CD4-positive, CD25-positive, alpha-beta regulatory T cell (primary cell): ENCODE data around the gene HYOU1. TPM values are rescaled to one million over a fixed set of nuclear protein-coding genes. Genes with fewer than 3 reads are reported as not detected.
"Not testable (repeated sequence)": the region's sequence is repeated elsewhere in the genome, so short reads cannot be mapped to it uniquely, and the experiment has no call there.

ENCODE experiments used
- ATAC-seq, 2 donors: fragments of 150-1000 bp; cut with Tn5 transposase; one replicate each; pipeline ENCODE4 v1.10.0; 2021; ENCODE audit warnings: low read depth in 2 of 2, moderate number of reproducible peaks in 2 of 2, moderate library complexity in 1 of 2
- DNase-seq, 3 donors: peaks; one replicate each; pipeline versions ENCODE4 v3.0.0 to v3.0.0-alpha.2; 2012 to 2022; ENCODE audit warnings: mixed read lengths in 1 of 3
- H3K27ac ChIP-seq: one replicate; pipeline ENCODE4 v1.7.0; 2013; ENCODE audit warnings: mild to moderate bottlenecking, low read length; ENCODE audit not compliant: insufficient read depth, poor library complexity, severe bottlenecking
- H3K27me3 ChIP-seq: one replicate; pipeline ENCODE4 v1.7.0; 2013; ENCODE audit warnings: low read length; ENCODE audit not compliant: control insufficient read depth, insufficient read depth
- H3K36me3 ChIP-seq: one replicate; pipeline ENCODE4 v1.7.0; 2013; ENCODE audit warnings: mild to moderate bottlenecking, low read length, moderate library complexity; ENCODE audit not compliant: control insufficient read depth, insufficient read depth
- H3K4me1 ChIP-seq: 2 replicates; pipeline ENCODE4 v1.7.0; 2013; ENCODE audit warnings: mild to moderate bottlenecking, low read length; ENCODE audit not compliant: insufficient read depth, control insufficient read depth, poor library complexity, severe bottlenecking
- H3K4me3 ChIP-seq: one replicate; pipeline ENCODE4 v1.7.0; 2013; ENCODE audit warnings: low read depth, mild to moderate bottlenecking, low read length, moderate library complexity
- H3K9me3 ChIP-seq, 2 experiments: 1 replicate in 1 of 2; 2 replicates in 1 of 2; pipeline ENCODE4 v1.7.0; 2013; ENCODE audit warnings: low read length in 2 of 2, mild to moderate bottlenecking in 1 of 2, moderate library complexity in 1 of 2; ENCODE audit not compliant: control insufficient read depth in 2 of 2
- H3K27ac Mint-ChIP-seq, 3 donors: one replicate each; pipeline ENCODE4 v1.8.0; 2020 to 2022; ENCODE audit warnings: mild to moderate bottlenecking in 3 of 3, mixed read lengths in 3 of 3, moderate library complexity in 2 of 3
- H3K27me3 Mint-ChIP-seq: one replicate; pipeline ENCODE4 v1.8.0; 2022; ENCODE audit warnings: mild to moderate bottlenecking, mixed read lengths
- H3K36me3 Mint-ChIP-seq: one replicate; pipeline ENCODE4 v1.8.0; 2020; ENCODE audit warnings: mixed read lengths
- H3K4me1 Mint-ChIP-seq, 4 donors: one replicate each; pipeline ENCODE4 v1.8.0; 2020 to 2022; ENCODE audit warnings: mixed read lengths in 4 of 4, mild to moderate bottlenecking in 1 of 4
- H3K4me3 Mint-ChIP-seq, 4 donors: one replicate each; pipeline ENCODE4 v1.8.0; 2020 to 2022; ENCODE audit warnings: mild to moderate bottlenecking in 4 of 4, mixed read lengths in 4 of 4, moderate library complexity in 3 of 4
- H3K9me3 Mint-ChIP-seq, 7 donors: one replicate each; pipeline ENCODE4 v1.8.0; 2020 to 2022; ENCODE audit warnings: mixed read lengths in 7 of 7, mild to moderate bottlenecking in 3 of 7, moderate library complexity in 2 of 7
- polyA plus RNA-seq, 4 donors: library from polyadenylated mRNA; unstranded; fragments of 300-500 nt; fragmentation: Illumina TruSeq; gene quantifications; one replicate each; pipeline ENCODE4 v1.2.3, GENCODE V29; 2021
- total RNA-seq: library from RNA; stranded (reverse); gene quantifications from one replicate; pipeline ENCODE4 v1.2.3, GENCODE V29; 2022

The HYOU1 gene
- total and polyA plus RNA-seq, 5 donors from 2014 or later = 13.4 to 108 (median 14.8) TPM

DNA sequence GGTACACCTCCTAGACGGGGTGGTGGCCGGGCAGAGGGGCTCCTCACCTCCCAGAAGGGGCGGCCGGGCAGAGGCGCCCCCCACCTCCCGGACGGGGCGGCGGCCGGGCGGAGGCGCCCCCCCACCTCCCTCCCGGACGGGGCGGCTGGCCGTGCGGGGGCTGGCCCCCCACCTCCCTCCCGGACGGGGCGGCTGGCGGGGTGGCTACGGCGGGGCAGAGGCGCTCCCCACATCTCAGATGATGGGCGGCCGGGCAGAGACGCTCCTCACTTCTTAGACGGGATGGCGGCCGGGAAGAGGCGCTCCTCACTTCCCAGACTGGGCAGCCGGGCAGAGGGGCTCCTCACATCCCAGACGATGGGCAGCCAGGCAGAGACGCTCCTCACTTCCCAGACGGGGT lies 2.1 kb upstream of the HYOU1 start:
- H3K4me1 Mint-ChIP-seq = peaks cover 6 to 36% (median 22%) of the 10 kb centered on the region in 4 donors
- peaks cover 11% of the 10 kb centered on the region for H3K36me3 ChIP-seq
- H3K4me3 Mint-ChIP-seq, H3K27me3 Mint-ChIP-seq, H3K9me3 ChIP-seq, H3K9me3 Mint-ChIP-seq, ATAC-seq, H3K27ac Mint-ChIP-seq, H3K4me3 ChIP-seq, H3K27me3 ChIP-seq, H3K27ac ChIP-seq, DNase-seq: not testable (repeated sequence)
- peaks cover 10% of the 10 kb centered on the region for H3K36me3 Mint-ChIP-seq
- peaks cover 18% of the 10 kb centered on the region for H3K4me1 ChIP-seq

DNA sequence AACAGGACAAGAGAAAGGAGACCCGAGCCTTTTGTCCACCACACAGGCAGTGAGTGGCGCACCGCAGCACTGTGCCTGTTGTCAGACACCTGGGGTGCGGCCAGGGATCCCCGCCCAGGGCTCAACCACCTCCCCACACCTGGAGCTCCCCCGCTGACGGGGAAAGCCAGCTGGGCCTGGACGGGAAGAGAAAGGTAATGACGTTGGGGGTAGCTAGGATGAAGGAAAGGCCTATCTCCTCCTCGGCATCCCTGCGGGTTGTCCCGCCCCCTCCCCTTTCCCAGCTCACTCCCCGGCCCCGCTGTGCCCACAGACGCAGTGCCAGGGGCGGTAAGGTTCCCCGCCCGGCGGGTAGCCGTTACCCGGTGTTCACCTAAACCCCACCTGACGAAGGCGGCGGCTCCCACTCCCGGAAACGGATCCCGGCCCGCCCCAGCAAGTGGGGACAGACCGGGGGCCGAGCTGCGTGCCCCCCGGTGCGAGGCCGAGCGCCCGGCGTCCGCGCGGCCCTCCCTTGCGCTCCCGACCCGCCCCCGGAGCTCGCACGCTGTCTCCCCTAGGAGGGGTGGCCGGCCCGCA lies 495 bp downstream of the HYOU1 start:
- no peaks in the 10 kb centered on the region for H3K9me3 Mint-ChIP-seq
- H3K27ac Mint-ChIP-seq = peak overlapping the region in 2 of 3 donors; percentile 97
- peak overlapping the region; percentile 77 for H3K4me3 ChIP-seq
- peaks cover 6 to 52% (median 23%) of the 10 kb centered on the region in 4 donors for H3K4me1 Mint-ChIP-seq
- peak overlapping the region; percentile 96 to 99 (median 98) for H3K4me3 Mint-ChIP-seq
- H3K27ac ChIP-seq = peak overlapping the region; percentile 92
- H3K27me3 Mint-ChIP-seq = no peaks in the 10 kb centered on the region
- peaks cover 26% of the 10 kb centered on the region for H3K4me1 ChIP-seq
- peak; percentile 40 to 52 (median 48) for DNase-seq
- H3K36me3 Mint-ChIP-seq = peaks cover 24% of the 10 kb centered on the region
- peaks cover 37% of the 10 kb centered on the region for H3K36me3 ChIP-seq
- ATAC-seq = no peak
- H3K27me3 ChIP-seq = no peaks in the 10 kb centered on the region
- no peaks in the 10 kb centered on the region for H3K9me3 ChIP-seq

DNA sequence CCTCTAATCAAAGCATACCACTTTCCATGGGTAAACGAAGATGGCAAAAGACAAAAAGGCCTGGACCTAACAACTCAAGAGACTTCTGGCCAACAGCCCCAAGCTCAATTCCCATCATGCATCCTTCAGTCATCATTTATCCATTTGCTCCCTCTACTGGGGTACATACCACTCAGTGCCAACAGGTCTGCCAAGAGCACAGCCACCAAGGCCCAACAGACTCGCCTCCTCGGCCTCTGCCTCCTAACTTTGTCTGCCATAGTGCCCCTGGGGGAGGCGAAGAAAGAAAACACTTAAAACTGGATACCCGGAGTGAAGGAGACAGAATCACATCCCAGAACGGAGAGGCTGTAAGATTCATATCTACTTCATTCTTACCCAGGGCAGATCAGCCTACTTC lies 1.1 kb downstream of the HYOU1 start:
- ATAC-seq (no peak), DNase-seq (peak in 1 of 3 donors; percentile 55)
- H3K9me3 ChIP-seq = no peaks in the 10 kb centered on the region
- H3K36me3 ChIP-seq = peaks cover 42% of the 10 kb centered on the region
- no peaks in the 10 kb centered on the region for H3K27me3 Mint-ChIP-seq
- peak overlapping the region; percentile 90 to 97 (median 94) for H3K27ac Mint-ChIP-seq
- peaks cover 29% of the 10 kb centered on the region for H3K36me3 Mint-ChIP-seq
- H3K9me3 Mint-ChIP-seq = no peaks in the 10 kb centered on the region
- H3K27ac ChIP-seq = peak overlapping the region; percentile 92
- peak overlapping the region; percentile 86 to 98 (median 95) for H3K4me3 Mint-ChIP-seq
- no peaks in the 10 kb centered on the region for H3K27me3 ChIP-seq
- peaks cover 32% of the 10 kb centered on the region for H3K4me1 ChIP-seq
- peaks cover 6 to 58% (median 26%) of the 10 kb centered on the region in 4 donors for H3K4me1 Mint-ChIP-seq
- H3K4me3 ChIP-seq = peak overlapping the region; percentile 77

DNA sequence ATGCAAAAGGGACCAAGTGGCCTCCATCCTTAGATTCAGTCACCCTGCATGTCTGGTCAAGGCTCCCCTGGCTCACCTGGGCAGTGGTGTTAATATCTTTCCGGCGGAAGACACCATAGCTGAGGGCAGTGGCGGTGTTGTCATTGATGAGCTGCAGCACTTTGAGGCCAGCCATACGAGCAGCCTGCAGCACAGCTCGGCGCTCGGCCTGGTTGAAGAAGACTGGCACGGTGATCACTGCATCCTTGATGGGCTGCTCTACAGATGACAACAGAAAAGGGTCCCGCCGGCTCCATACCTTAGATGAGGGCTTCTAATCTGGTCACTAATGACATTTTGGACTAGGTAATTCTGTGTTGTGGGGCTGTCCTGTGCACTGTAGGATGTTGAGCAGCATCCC lies 2.6 kb downstream of the HYOU1 start:
- H3K36me3 Mint-ChIP-seq = peaks cover 38% of the 10 kb centered on the region
- Histone ChIP-seq H3K4me1 (peaks cover 34% of the 10 kb centered on the region), H3K36me3 (peaks cover 48% of the 10 kb centered on the region), H3K4me3 (no peak overlapping the region), H3K9me3 (no peaks in the 10 kb centered on the region), H3K27me3 (no peaks in the 10 kb centered on the region), H3K27ac (no peak overlapping the region)
- H3K27ac Mint-ChIP-seq = no peak overlapping the region
- no peaks in the 10 kb centered on the region for H3K27me3 Mint-ChIP-seq
- peaks cover 6 to 60% (median 28%) of the 10 kb centered on the region in 4 donors for H3K4me1 Mint-ChIP-seq
- peak overlapping the region; percentile 63 to 97 (median 70) for H3K4me3 Mint-ChIP-seq
- H3K9me3 Mint-ChIP-seq = no peaks in the 10 kb centered on the region
- DNase-seq (no peak), ATAC-seq (no peak)

DNA sequence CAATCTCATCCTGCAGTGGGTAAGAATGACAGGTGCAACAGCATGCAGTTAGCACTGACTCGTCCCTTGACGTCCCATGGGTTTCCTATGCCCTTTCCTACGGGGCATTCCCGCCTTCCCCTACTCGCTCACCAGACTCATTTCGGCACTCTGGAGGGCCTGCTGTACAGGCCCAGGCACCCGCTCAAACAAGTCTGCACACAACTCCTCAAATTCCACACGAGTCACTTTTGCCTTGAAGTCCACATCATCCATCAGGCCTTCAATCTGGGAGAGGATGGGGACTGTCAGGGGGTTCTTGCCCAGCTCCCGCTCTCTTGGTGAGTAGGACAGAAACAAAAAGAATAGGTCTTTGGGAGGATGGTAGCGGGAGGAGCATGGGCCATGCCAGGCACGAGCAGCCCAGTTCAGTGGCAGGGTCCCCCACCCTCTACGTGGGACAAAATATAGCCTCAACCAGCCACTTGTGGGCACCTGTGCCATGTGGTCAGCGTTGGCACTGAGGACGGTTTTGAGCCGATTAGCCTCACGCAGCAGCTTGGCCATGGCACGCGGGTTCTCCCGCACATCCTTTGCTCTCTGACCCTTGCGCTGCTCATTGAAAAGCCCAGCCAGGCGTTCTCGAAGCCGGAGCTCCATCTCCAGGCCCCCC lies 4.7 kb downstream of the HYOU1 start:
- H3K27me3 Mint-ChIP-seq = no peaks in the 10 kb centered on the region
- no peak for ATAC-seq
- DNase-seq = no peak
- peaks cover 24% of the 10 kb centered on the region for H3K4me1 ChIP-seq
- peak overlapping the region; percentile 68 for H3K27ac ChIP-seq
- H3K9me3 ChIP-seq = no peaks in the 10 kb centered on the region
- H3K9me3 Mint-ChIP-seq = no peaks in the 10 kb centered on the region
- H3K27ac Mint-ChIP-seq = peak overlapping the region; percentile 37 to 80 (median 78)
- H3K36me3 ChIP-seq = peaks cover 70% of the 10 kb centered on the region
- H3K4me3 Mint-ChIP-seq = peak overlapping the region in 2 of 4 donors; percentile 61 to 68
- no peaks in the 10 kb centered on the region for H3K27me3 ChIP-seq
- H3K36me3 Mint-ChIP-seq = peaks cover 48% of the 10 kb centered on the region
- H3K4me1 Mint-ChIP-seq = peaks cover 6 to 48% (median 21%) of the 10 kb centered on the region in 4 donors
- no peak overlapping the region for H3K4me3 ChIP-seq

DNA sequence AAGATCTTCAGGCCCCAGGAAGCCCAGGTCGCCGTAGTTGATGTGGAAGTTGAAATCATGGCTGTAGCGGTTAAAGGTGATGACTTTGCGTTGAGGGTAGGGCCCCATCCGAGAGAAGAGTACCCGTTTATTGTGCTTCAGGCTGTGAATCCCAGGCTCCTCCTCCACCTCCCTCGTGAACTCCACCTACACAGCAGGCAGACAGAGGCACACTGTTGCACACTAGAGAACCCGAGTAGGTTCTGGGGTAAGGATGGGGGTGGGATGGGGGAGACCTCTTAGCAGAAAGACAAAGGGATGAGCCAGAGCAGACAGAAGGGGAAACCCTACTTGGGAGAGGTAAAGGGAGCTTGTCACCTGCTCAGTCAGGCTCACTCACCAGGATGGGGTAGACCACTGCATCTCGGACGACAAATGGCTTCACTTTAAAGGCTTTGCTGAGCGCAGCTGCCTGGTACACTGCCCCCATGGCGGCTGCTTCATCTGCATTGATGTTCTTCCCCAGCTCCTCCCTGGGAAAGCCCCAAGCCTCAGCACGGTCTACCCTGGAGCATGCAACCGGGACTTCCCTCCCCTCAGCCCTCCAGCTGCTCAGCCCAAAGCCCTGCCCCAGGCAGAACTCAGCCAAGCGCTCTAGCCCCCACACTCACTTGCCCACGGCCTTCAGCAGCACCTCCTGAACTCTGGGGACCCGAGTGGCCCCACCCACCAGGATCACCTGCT lies 5.4 kb downstream of the HYOU1 start:
- H3K36me3 ChIP-seq = peaks cover 75% of the 10 kb centered on the region
- H3K27ac ChIP-seq = peak overlapping the region; percentile 68
- H3K4me1 Mint-ChIP-seq = peaks cover 6 to 46% (median 18%) of the 10 kb centered on the region in 4 donors
- H3K4me3 Mint-ChIP-seq = peak overlapping the region in 3 of 4 donors; percentile 8 to 68 (median 61)
- no peaks in the 10 kb centered on the region for H3K9me3 Mint-ChIP-seq
- H3K27ac Mint-ChIP-seq = peak overlapping the region; percentile 78 to 83 (median 80)
- H3K27me3 ChIP-seq = no peaks in the 10 kb centered on the region
- H3K4me3 ChIP-seq = no peak overlapping the region
- no peaks in the 10 kb centered on the region for H3K9me3 ChIP-seq
- no peaks in the 10 kb centered on the region for H3K27me3 Mint-ChIP-seq
- H3K36me3 Mint-ChIP-seq = peaks cover 51% of the 10 kb centered on the region
- ATAC-seq (peak; percentile 20 to 23), DNase-seq (peak in 2 of 3 donors; percentile 25 to 37)
- H3K4me1 ChIP-seq = peaks cover 23% of the 10 kb centered on the region

DNA sequence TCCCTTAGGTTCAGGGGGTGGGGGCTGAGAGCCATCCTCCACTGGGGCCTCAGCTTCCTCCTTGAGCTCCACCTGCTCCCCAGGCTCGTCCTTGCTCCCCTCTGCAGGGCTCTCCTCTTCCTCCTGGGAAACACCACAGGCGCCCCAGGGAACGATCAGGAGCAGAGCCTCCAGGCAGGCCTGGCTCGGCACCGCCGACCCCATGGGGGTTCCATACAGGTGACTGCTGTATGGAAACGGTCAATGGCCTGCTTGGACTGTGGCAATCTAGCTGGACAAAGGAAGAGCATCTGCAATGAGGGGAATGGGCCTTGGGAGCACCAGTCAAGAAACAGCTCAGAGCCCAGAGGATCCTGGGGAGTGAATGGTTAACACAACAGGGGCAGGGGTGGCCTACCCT lies 7.9 kb downstream of the HYOU1 start:
- Mint-ChIP-seq H3K4me1 (peaks cover 0 to 28% (median 6%) of the 10 kb centered on the region in 4 donors), H3K27ac (peak overlapping the region in 1 of 3 donors; percentile 60)

More for the DNA sequence above, 7.9 kb downstream of the HYOU1 start:
- peaks cover 15% of the 10 kb centered on the region for H3K4me1 ChIP-seq
- H3K4me3 Mint-ChIP-seq = no peak overlapping the region
- H3K27me3 ChIP-seq = no peaks in the 10 kb centered on the region
- H3K27ac ChIP-seq = no peak overlapping the region
- peaks cover 48% of the 10 kb centered on the region for H3K36me3 Mint-ChIP-seq
- H3K4me3 ChIP-seq = no peak overlapping the region
- peaks cover 68% of the 10 kb centered on the region for H3K36me3 ChIP-seq
- no peaks in the 10 kb centered on the region for H3K9me3 ChIP-seq
- H3K9me3 Mint-ChIP-seq = no peaks in the 10 kb centered on the region
- ATAC-seq = no peak
- no peak for DNase-seq
- H3K27me3 Mint-ChIP-seq = no peaks in the 10 kb centered on the region
